Activated CD8-positive, alpha-beta memory T cell treated with anti-CD3 and anti-CD28 coated beads, Interleukin-2, amount 50 U/mL, for 1 hour (primary cell): ENCODE results near the gene TRPM2.
"Not testable (repeated sequence)": the region's sequence is repeated elsewhere in the genome, so short reads cannot be mapped to it uniquely, and the experiment has no call there.

Experiments used
- DNase-seq: peaks from one replicate; pipeline ENCODE4 v3.0.0-alpha.2; 2020; ENCODE audit errors: extremely low read depth

Gene TRPM2

GRCh38 chr21:44375281-44375651 is 21.8 kb downstream of the TRPM2 start:
- DNase-seq = no peak

- no peak for DNase-seq
Observed at GRCh38 chr21:44375761-44376241, 22.4 kb downstream of the TRPM2 start.

- no peak for DNase-seq
Observed at GRCh38 chr21:44376606-44377005, 23.2 kb downstream of the TRPM2 start.

- DNase-seq = no peak
Observed at GRCh38 chr21:44377201-44377921, 23.9 kb downstream of the TRPM2 start.

GRCh38 chr21:44377922-44378645 is 24.7 kb downstream of the TRPM2 start:
- DNase-seq = no peak

GRCh38 chr21:44378646-44379514 is 25.5 kb downstream of the TRPM2 start:
- no peak for DNase-seq

GRCh38 chr21:44379515-44379848 is 26.1 kb downstream of the TRPM2 start:
- DNase-seq = no peak

- DNase-seq = no peak
Observed at GRCh38 chr21:44379991-44380865, 26.8 kb downstream of the TRPM2 start.

- DNase-seq = no peak
Observed at GRCh38 chr21:44380876-44381275, 27.5 kb downstream of the TRPM2 start.

- no peak for DNase-seq
Observed at GRCh38 chr21:44381874-44382273, 28.5 kb downstream of the TRPM2 start.

- DNase-seq = no peak
Observed at GRCh38 chr21:44382536-44382935, 29.1 kb downstream of the TRPM2 start.

GRCh38 chr21:44383216-44383615 is 29.8 kb downstream of the TRPM2 start:
- DNase-seq = no peak

- DNase-seq = no peak
Observed at GRCh38 chr21:44384968-44385367, 31.5 kb downstream of the TRPM2 start.

- no peak for DNase-seq
Observed at GRCh38 chr21:44389335-44389734, 35.9 kb downstream of the TRPM2 start.

GRCh38 chr21:44390886-44391285 is 37.5 kb downstream of the TRPM2 start:
- no peak for DNase-seq

GRCh38 chr21:44391345-44392091 is 38.1 kb downstream of the TRPM2 start:
- no peak for DNase-seq

- no peak for DNase-seq
Observed at GRCh38 chr21:44392185-44392584, 38.8 kb downstream of the TRPM2 start.

GRCh38 chr21:44392916-44393315 is 39.5 kb downstream of the TRPM2 start:
- DNase-seq = no peak

GRCh38 chr21:44394733-44395132 is 41.3 kb downstream of the TRPM2 start:
- DNase-seq = no peak

GRCh38 chr21:44395260-44395659 is 41.8 kb downstream of the TRPM2 start:
- no peak for DNase-seq

GRCh38 chr21:44396803-44397202 is 43.4 kb downstream of the TRPM2 start:
- DNase-seq = not testable (repeated sequence)
